Adipocyte (in vitro differentiated cells): ENCODE measurements around the gene SLC15A1.
A peak's percentile ranks its signal among the peaks of the same experiment; 100 is the strongest.

Source experiments
- DNase-seq: peaks from one replicate; pipeline ENCODE4 v3.0.0-alpha.2; 2015; ENCODE audit warnings: low read depth
- H3K27me3 ChIP-seq: replicated peaks from 2 replicates; pipeline ENCODE4 v1.7.0; 2013; ENCODE audit warnings: mild to moderate bottlenecking, low read length, moderate library complexity; ENCODE audit not compliant: control insufficient read depth, insufficient read depth
- H3K36me3 ChIP-seq: 2 replicates; pipeline ENCODE4 v1.7.0; 2013; ENCODE audit warnings: low read length, mild to moderate bottlenecking, moderate library complexity; ENCODE audit not compliant: control insufficient read depth, insufficient read depth, severe bottlenecking
- H3K4me1 ChIP-seq: 2 replicates; pipeline ENCODE4 v1.7.0; 2013; ENCODE audit warnings: mild to moderate bottlenecking, low read length, moderate library complexity; ENCODE audit not compliant: control insufficient read depth, insufficient read depth
- H3K4me3 ChIP-seq: 2 replicates; pipeline ENCODE4 v1.7.0; 2013; ENCODE audit warnings: mild to moderate bottlenecking, low read length, moderate library complexity
- H3K9ac ChIP-seq: 2 replicates; pipeline ENCODE4 v1.7.0; 2013; ENCODE audit warnings: mild to moderate bottlenecking, low read length, moderate library complexity
- H3K9me3 ChIP-seq: 2 replicates; pipeline ENCODE4 v1.7.0; 2013; ENCODE audit warnings: mild to moderate bottlenecking, low read length, moderate library complexity; ENCODE audit not compliant: control insufficient read depth

The SLC15A1 gene

DNA sequence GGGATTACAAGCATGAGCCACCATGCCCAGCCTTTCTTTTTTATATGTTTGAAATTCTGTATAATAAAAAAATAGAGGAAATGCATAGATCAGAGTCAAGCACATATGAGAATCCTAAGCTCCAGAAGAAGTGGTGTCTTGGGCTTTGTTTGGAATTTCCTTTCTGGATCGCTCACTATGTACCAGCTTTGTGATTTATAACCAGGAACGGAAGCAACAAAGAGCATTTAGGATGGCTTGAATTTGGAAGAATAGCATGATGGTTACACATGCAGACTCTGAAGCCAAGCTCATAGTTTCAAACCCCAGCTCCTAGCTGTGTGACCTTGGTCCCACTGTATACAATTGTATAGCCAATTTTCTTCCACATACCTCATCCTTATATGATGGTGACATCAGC, 28.0 kb upstream of the SLC15A1 start:
- no peaks in the 10 kb centered on the region for H3K4me1 ChIP-seq
- peaks cover 18% of the 10 kb centered on the region for H3K27me3 ChIP-seq

DNA sequence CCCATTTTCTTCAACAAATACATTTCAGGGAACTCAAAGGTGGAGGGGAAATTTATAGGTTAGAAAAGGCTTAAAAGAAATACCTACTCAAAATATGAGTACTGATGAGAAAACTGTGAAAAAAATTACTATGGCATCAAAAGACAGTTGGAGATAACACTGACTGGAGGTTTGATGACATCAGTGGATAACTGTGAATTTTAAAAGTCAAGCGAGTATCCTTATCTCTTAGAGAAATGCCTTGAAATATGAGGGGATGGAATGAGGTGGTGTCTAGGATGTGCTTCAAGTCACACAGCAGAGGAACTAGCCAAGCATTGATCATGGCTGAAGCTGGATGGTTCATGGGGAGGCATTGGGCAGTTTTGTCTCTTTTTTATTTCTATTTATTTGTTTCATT, 27.2 kb upstream of the SLC15A1 start:
- Histone ChIP-seq H3K9ac (no peak overlapping the region), H3K27me3 (peaks cover 16% of the 10 kb centered on the region), H3K4me1 (no peaks in the 10 kb centered on the region), H3K4me3 (no peak overlapping the region), H3K9me3 (no peaks in the 10 kb centered on the region), H3K36me3 (no peaks in the 10 kb centered on the region)
- DNase-seq: no peak

More for the DNA sequence above, 28.0 kb upstream of the SLC15A1 start:
- no peaks in the 10 kb centered on the region for H3K36me3 ChIP-seq
- H3K4me3 ChIP-seq: no peak overlapping the region
- DNase-seq: no peak
- H3K9me3 ChIP-seq: no peaks in the 10 kb centered on the region
- H3K9ac ChIP-seq: no peak overlapping the region

DNA sequence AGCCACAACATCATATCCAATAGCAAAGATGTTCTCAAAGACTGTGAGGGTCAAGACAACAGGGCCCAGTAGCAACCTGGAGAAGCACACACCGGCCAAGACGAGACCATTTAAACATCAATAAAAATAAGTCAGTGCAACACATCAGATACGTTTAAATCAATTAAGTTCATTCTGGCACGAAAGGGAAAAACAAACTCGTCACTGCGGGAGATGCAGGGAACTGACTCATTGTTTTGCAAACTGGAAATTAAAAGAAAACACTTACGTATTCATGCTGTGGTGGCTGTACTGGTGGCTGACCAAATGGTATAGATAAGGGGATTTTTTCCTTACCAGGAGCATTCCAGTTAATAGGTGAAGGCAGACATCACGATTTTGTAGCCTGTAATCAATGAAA, 26.3 kb upstream of the SLC15A1 start:
- Histone ChIP-seq H3K9me3 (no peaks in the 10 kb centered on the region), H3K27me3 (peaks cover 13% of the 10 kb centered on the region), H3K36me3 (no peaks in the 10 kb centered on the region), H3K4me3 (no peak overlapping the region), H3K9ac (no peak overlapping the region), H3K4me1 (no peaks in the 10 kb centered on the region)
- DNase-seq: no peak

DNA sequence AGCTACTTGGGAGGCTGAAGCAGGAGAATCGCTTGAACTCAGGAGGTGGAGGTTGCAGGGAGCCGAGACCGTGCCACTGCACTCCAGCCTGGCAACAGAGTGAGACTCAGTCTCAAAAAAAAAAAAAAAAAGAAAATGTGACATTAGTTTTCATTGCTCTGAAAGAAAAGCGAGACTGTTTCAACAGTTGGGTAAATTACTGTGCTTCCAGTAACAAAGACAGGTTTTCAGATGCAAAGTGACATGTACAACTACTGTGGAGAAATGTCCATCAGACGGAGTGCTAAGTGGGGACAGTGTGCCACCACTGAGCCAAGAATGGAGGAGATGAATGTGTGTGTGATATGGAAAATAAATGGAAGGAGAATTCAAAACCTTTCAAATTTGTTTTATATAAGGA, 24.2 kb upstream of the SLC15A1 start:
- Histone ChIP-seq H3K9ac (no peak overlapping the region), H3K4me1 (no peaks in the 10 kb centered on the region), H3K4me3 (no peak overlapping the region), H3K27me3 (peaks cover 15% of the 10 kb centered on the region), H3K9me3 (no peaks in the 10 kb centered on the region), H3K36me3 (no peaks in the 10 kb centered on the region)
- no peak for DNase-seq

DNA sequence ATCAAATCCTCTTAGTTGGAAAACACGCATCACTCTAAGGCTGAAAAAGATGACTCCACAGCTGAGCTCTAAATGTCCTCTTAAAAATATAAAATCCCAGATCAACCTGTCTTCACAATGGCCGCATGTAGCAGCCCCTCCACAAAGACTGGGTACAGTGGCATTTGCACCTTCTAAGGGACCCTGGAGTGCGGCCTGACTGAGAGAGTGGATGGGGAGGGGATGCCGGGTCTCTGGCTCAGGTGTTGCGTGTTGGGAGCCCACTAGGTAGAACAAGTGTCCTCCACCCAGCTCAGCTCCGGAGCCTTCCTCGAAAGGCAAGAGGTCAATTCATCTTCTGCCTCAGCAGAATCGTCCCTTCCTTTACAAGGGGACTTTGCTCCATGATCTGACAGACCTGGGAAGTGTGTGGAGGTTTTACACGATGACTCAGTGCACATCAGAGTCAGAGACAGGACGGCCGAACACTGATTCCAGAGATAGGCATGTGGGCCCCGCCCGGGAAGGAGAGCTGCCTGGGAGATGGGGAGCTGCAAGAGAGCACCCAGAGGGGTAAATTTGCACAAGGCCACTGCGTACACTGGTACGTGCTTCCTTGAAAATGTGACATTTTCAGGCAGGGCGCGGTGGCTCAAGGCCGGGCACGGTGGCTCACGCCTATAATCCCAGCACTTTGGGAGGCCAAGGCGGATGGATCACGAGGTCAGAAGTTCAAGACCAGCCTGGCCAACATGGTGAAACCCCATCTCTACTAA, 23.5 kb upstream of the SLC15A1 start:
- Histone ChIP-seq H3K9ac (no peak overlapping the region), H3K4me1 (no peaks in the 10 kb centered on the region), H3K9me3 (no peaks in the 10 kb centered on the region), H3K4me3 (no peak overlapping the region), H3K36me3 (no peaks in the 10 kb centered on the region), H3K27me3 (peaks cover 10% of the 10 kb centered on the region)
- peak; percentile 40 for DNase-seq

DNA sequence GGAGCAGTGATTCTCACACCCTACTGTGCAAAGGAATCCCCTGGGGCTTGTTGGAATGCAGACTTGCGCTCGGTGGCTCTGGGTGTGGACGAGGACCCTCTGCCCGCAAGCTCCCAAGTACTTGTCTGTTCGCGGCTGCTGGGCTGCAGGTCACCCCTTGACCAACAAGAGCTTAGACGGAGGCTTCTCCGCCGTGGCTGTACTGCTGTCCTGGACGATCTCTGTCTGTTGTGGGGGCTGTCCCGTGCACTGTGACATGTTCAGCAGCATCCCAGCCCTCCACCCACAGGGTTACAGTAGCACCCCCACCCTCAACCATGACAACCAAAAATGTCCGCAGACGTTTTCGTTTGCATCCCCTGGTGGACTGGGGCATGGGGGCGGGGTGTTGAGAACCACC, 22.9 kb upstream of the SLC15A1 start:
- Histone ChIP-seq H3K9ac (no peak overlapping the region), H3K27me3 (peaks cover 15% of the 10 kb centered on the region)

DNA sequence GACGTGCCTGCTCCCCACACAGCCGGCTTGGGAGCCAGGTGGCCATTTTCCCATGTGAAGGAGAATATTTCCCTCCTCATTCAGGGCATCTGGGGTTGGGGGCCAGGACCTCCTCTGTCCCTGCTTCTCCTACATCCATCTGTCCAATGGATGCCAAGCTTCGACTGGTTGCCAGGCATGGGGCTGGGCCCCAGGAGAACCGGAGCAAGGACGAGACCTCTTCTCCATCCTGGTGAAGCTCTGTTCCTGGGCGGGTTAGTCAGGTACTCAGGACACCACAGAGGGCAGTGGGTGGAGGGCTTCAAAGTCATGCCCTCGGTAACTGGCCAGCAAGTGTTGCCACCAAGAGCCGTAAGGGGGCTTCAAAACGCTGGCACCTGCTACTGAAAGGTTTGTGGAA, 22.3 kb upstream of the SLC15A1 start:
- Histone ChIP-seq H3K36me3 (no peaks in the 10 kb centered on the region), H3K9ac (no peak overlapping the region), H3K27me3 (peaks cover 19% of the 10 kb centered on the region), H3K4me1 (no peaks in the 10 kb centered on the region), H3K4me3 (no peak overlapping the region), H3K9me3 (no peaks in the 10 kb centered on the region)
- DNase-seq: no peak

More for the DNA sequence above, 22.9 kb upstream of the SLC15A1 start:
- no peaks in the 10 kb centered on the region for H3K9me3 ChIP-seq
- DNase-seq: no peak
- no peaks in the 10 kb centered on the region for H3K36me3 ChIP-seq
- H3K4me3 ChIP-seq: no peak overlapping the region
- no peaks in the 10 kb centered on the region for H3K4me1 ChIP-seq

DNA sequence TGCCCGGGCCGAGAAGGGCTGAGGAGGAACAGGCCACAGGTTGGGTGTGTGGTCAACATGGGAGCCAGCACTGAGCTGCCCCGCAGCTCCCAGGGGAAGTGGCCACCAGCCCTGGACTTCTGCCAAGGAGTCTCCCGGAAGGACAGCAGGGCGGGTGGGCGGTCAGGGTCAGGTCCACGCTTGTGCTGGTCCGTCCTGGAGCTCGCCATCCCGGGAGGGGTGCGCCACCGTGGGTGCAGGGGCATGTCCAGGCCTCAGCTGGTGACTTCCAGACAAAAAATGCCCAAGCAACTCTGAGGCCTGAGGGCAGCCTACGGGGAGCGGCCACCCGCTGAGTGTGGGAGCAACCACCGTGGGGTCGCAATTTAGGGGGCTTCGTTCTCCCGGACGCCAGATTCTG, 21.4 kb upstream of the SLC15A1 start:
- Histone ChIP-seq H3K9me3 (no peaks in the 10 kb centered on the region), H3K9ac (no peak overlapping the region), H3K36me3 (no peaks in the 10 kb centered on the region), H3K4me1 (no peaks in the 10 kb centered on the region), H3K27me3 (peaks cover 21% of the 10 kb centered on the region), H3K4me3 (no peak overlapping the region)
- no peak for DNase-seq

DNA sequence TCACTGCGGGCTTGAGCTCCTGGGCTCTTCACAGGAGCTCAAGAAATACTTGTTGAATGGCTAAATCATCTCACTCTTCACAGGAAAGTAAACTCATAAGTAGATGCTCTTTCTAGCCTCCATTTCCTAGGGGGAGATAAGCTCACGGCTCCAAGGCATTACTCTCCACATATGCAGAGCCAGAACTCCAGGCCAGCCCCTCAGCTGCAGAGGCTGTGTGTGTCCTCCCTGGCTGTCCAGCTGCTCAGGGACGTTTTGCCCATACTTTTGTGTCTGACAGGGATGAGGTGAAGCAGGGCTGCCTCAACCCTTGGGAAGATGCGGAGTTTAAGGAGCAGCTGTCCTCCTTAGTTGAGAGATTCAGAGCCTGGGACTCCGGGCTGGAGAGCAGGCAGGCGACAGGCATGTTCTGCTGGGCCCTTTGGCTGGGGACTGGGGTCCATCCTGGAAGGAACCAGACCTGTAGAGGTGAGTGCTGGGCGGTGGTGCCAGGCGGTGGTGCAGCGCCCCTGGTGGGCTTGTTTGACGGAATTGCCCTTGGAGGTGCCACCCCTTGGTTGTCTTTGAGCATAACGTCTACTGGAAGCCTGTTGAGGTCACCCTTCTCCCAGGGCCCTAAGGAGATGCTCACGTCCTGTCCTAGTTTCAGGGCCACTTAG, 20.5 kb upstream of the SLC15A1 start:
- no peaks in the 10 kb centered on the region for H3K4me1 ChIP-seq
- no peaks in the 10 kb centered on the region for H3K9me3 ChIP-seq
- no peak overlapping the region for H3K4me3 ChIP-seq
- no peak overlapping the region for H3K9ac ChIP-seq
- DNase-seq: no peak
- H3K36me3 ChIP-seq: no peaks in the 10 kb centered on the region
- peaks cover 21% of the 10 kb centered on the region for H3K27me3 ChIP-seq

DNA sequence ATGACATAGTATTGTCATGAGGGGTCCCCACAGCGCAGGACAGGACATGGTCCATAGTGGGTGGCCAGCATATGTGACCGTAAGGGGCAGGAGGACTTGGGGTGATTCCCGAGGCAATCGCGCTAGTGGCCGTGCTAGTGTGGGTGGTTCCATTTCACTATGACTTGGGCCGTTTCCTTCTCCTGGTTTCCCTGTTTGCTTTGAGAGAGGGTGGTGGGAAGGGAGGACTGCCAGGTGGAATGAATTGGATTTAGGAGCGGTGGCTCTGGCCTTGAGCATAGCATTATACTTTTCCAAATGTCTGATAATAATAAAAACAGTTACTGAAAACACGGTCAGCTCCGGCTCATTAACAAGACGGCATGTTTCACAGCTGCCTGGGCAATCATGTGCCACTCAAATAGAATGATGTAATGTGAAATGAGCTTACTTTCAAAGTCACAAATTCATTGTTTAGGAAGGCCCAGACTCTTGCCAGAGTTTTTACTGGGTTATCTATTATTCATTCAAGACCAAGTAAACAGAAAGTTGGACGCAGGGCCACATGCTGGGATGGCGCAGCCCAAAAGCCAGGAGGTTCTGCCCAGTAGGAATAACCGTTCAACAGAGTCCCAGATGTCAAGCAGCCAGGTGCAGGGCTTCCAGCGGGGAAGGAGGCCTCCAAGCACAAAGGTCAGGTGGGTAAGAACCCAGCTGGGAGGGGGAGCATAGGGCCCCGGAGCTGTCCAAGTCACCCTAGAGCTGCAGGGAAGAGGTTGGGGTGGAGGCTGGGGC, 19.6 kb upstream of the SLC15A1 start:
- Histone ChIP-seq H3K4me1 (no peaks in the 10 kb centered on the region), H3K4me3 (no peak overlapping the region), H3K36me3 (no peaks in the 10 kb centered on the region), H3K27me3 (peaks cover 25% of the 10 kb centered on the region), H3K9me3 (no peaks in the 10 kb centered on the region), H3K9ac (no peak overlapping the region)
- no peak for DNase-seq

DNA sequence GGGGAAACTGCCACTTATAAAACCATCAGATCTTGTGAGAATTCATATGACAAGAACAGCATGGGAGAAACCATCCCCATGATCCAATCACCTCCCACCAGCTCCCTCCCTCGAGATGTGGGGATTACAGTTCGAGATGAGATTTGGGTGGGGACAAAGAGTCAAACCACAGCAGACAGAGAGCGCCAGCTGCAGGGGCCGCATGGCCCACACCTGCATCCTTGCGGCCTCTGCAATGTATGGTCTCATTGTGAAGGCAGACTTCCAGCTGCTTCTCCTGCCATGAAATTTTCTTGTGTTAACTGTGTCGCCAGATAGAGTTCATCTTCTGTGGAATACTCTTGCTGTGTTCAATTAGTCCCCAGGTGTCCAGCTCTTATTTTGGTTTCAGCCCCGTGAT, 17.3 kb upstream of the SLC15A1 start:
- no peaks in the 10 kb centered on the region for H3K9me3 ChIP-seq
- no peak for DNase-seq
- no peak overlapping the region for H3K4me3 ChIP-seq
- H3K27me3 ChIP-seq: peaks cover 32% of the 10 kb centered on the region
- no peaks in the 10 kb centered on the region for H3K4me1 ChIP-seq
- no peaks in the 10 kb centered on the region for H3K36me3 ChIP-seq
- no peak overlapping the region for H3K9ac ChIP-seq
